ENCODE data around the gene SETD4.

The SETD4 gene

DNA sequence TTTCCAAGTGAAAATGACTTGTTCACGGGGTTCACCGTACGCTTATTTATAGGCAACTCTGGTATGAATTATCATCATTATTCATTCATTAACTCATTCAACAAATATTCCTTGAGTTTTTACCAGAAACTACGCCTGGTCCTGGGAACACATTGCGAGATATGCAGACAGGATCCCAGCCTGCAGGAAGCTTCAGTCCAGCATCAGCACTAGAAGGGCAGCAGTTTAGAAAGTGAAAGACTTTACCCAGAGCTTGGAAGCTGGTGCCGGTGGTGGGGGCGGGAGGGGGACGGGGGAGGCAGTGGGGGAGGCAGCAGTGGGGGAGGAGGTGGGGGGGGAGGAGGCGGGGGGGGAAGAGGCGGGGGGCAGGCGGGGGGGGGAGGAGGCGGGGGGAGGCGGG is 55.9 kb downstream of the SETD4 start:
- Histone ChIP-seq H3K27me3 (peaks cover 0 to 3% of the 10 kb centered on the region in 2 donors), H3K36me3 (no peaks in the 10 kb centered on the region), H3K4me1 (no peaks in the 10 kb centered on the region), H3K27ac (no peak overlapping the region), H3K4me3 (no peak overlapping the region), H3K9me3 (no peaks in the 10 kb centered on the region)
- intact Hi-C loops (cut with DNase I; ENCODE audit: low total_unique reads) = no loop called here
- DNase-seq = no peak
- TF ChIP-seq, protein P1, sequence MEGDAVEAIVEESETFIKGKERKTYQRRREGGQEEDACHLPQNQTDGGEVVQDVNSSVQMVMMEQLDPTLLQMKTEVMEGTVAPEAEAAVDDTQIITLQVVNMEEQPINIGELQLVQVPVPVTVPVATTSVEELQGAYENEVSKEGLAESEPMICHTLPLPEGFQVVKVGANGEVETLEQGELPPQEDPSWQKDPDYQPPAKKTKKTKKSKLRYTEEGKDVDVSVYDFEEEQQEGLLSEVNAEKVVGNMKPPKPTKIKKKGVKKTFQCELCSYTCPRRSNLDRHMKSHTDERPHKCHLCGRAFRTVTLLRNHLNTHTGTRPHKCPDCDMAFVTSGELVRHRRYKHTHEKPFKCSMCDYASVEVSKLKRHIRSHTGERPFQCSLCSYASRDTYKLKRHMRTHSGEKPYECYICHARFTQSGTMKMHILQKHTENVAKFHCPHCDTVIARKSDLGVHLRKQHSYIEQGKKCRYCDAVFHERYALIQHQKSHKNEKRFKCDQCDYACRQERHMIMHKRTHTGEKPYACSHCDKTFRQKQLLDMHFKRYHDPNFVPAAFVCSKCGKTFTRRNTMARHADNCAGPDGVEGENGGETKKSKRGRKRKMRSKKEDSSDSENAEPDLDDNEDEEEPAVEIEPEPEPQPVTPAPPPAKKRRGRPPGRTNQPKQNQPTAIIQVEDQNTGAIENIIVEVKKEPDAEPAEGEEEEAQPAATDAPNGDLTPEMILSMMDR (IDR thresholded peaks at IDR 0.05) = no peak

DNA sequence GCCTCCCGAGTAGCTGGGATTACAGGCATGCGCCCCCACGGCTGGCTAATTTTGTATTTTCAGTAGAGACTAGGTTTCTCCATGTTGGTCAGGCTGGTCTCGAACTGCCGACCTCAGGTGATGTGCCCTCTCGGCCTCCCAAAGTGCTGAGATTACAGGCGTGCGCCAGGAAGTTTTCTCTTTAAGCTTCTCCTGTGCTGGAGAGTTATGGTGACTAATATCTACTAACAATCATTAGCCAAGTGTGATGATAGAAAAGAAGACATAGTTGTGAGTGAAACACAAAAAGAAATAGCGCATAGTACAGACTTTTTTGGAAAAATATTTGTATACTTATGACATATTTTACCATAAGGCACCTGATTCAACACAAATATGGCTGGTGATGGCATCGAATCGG is 56.5 kb downstream of the SETD4 start:
- no peaks in the 10 kb centered on the region for H3K9me3 ChIP-seq
- DNase-seq = no peak
- H3K27ac ChIP-seq = no peak overlapping the region
- peaks cover 0 to 3% of the 10 kb centered on the region in 2 donors for H3K27me3 ChIP-seq
- TF ChIP-seq, protein P1 (IDR thresholded peaks at IDR 0.05) = no peak
- H3K4me3 ChIP-seq = no peak overlapping the region
- H3K4me1 ChIP-seq = no peaks in the 10 kb centered on the region
- H3K36me3 ChIP-seq = no peaks in the 10 kb centered on the region
- intact Hi-C loops (cut with DNase I; ENCODE audit: low total_unique reads) = no loop called here

DNA sequence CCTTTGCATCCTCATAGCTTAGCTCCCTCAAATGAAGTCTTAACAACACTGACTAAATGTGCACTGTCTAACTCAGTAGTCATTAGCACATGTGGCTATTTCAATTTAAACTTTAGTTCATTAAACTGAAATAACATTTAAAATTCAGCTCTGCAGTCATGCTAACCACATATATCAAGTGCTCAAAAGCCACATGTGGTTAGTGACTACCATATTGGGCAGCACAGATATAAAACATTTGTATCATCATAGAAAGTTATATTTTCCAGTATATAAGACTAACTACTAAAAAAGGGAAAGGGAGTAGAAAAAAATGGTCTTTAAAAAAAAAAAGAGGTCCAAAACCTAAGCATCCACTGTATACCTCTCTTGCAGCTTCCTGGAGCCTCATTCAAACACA is 64.1 kb downstream of the SETD4 start:
- H3K27ac ChIP-seq = no peak overlapping the region
- no peaks in the 10 kb centered on the region for H3K9me3 ChIP-seq
- no peak overlapping the region for H3K4me3 ChIP-seq
- no peaks in the 10 kb centered on the region for H3K4me1 ChIP-seq
- H3K27me3 ChIP-seq = peaks cover 0 to 21% of the 10 kb centered on the region in 2 donors
- intact Hi-C loops (cut with DNase I; ENCODE audit: low total_unique reads) = no loop called here
- no peak for DNase-seq
- H3K36me3 ChIP-seq = no peaks in the 10 kb centered on the region
- TF ChIP-seq, protein P1 (IDR thresholded peaks at IDR 0.05) = no peak

DNA sequence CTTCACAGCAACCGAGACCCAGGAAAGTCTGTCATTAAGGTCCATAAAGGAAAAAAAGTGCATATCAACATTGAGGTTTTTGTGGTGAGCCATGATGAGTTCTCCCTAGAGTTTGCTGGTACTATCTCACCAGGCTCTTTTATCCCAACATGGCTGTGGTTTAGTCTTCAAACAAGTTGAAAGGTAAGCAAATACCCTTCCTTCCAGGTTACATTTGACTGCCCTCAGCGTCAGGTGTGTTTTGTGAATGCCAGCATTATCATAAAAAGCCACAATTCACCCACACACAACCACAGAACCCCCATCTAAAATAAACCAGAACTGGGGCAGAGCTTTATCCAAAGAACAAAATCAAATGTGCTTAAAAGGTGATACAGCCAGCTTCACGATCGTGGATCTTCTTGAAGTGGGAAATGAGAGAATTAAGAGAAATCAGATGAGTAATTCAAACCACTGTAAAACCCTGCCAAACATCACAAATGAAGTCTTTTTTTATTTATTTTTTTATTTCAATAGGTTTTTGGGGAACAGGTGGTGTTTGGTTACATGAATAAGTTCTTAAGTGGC is 64.7 kb downstream of the SETD4 start:
- Histone ChIP-seq H3K4me1 (no peaks in the 10 kb centered on the region), H3K27ac (no peak overlapping the region), H3K9me3 (no peaks in the 10 kb centered on the region), H3K36me3 (no peaks in the 10 kb centered on the region), H3K27me3 (peaks cover 0 to 21% of the 10 kb centered on the region in 2 donors), H3K4me3 (no peak overlapping the region)
- TF ChIP-seq, protein P1 (IDR thresholded peaks at IDR 0.05) = no peak
- no peak for DNase-seq
- intact Hi-C loops (cut with DNase I; ENCODE audit: low total_unique reads) = no loop called here

DNA sequence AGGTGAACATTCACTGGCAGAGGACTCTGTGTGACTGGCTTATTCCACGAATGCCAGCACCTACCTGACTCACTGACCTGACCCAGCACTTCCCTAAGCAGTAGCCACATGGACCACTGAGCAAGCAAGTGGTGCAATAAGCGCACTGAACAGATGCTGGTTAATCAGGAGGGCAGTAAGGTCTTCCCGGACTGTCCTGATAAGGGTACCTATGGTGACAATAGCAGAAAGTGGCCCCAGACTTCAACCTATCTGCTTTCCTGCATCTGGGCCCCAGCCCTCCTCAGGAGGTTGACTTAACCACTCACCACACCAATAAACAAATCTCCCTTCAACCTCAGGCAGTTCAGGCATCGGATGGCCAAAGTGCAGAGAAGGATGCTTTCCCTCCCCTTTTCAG is 65.7 kb downstream of the SETD4 start:
- peaks cover 0 to 21% of the 10 kb centered on the region in 2 donors for H3K27me3 ChIP-seq
- H3K4me1 ChIP-seq = no peaks in the 10 kb centered on the region
- no peaks in the 10 kb centered on the region for H3K36me3 ChIP-seq
- H3K27ac ChIP-seq = no peak overlapping the region
- intact Hi-C loops (cut with DNase I; ENCODE audit: low total_unique reads) = no loop called here
- H3K4me3 ChIP-seq = no peak overlapping the region
- H3K9me3 ChIP-seq = no peaks in the 10 kb centered on the region
- DNase-seq = no peak
- TF ChIP-seq, protein P1 (IDR thresholded peaks at IDR 0.05) = no peak
